ENCODE data around the gene KPTN. TPM values are rescaled to one million over a fixed set of nuclear protein-coding genes. Genes with fewer than 3 reads are reported as not detected.

Gene KPTN
- total RNA-seq, 1 donor from 2014 or later, result 8.7 TPM

DNA sequence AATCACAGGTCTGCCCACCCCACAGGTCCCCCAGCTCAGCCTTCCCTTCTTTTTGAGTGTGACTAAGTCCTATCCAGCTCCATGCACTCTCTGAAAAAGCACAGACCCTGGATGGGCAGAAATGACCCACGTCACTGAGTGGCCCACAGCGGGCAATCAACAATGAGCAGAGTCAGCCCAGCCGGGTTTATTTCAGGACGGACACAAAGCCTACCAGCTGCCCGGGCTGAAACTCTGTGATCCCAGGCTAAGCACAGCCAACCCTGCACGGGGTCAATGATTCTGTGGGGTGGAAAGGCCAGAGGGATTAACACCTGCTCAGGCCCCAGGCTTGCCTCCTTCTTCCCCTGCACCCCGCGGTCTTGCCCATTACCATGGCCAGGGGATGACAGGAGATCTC, 22.4 kb upstream of the KPTN start:
- Mint-ChIP-seq H3K4me1 (peaks cover 11% of the 10 kb centered on the region), H3K36me3 (ENCODE audit: low read depth) (peaks cover 44% of the 10 kb centered on the region), H3K9me3 (no peaks in the 10 kb centered on the region), H3K27ac (no peak overlapping the region), H3K4me3 (no peak overlapping the region), H3K27me3 (no peaks in the 10 kb centered on the region)
- ATAC-seq (ENCODE audit: low read depth), result no peak
- ChIA-PET CTCF (no interaction called here), POLR2A (interaction anchor here (0.7 kb wide), 1 partner anchor 23 kb away, joined by 9 read pairs; the partner anchor contains the start of gene KPTN)
- intact Hi-C loops (cut with micrococcal nuclease), result no loop called here
- DNase-seq, result no peak
- TF ChIP-seq, protein P1, sequence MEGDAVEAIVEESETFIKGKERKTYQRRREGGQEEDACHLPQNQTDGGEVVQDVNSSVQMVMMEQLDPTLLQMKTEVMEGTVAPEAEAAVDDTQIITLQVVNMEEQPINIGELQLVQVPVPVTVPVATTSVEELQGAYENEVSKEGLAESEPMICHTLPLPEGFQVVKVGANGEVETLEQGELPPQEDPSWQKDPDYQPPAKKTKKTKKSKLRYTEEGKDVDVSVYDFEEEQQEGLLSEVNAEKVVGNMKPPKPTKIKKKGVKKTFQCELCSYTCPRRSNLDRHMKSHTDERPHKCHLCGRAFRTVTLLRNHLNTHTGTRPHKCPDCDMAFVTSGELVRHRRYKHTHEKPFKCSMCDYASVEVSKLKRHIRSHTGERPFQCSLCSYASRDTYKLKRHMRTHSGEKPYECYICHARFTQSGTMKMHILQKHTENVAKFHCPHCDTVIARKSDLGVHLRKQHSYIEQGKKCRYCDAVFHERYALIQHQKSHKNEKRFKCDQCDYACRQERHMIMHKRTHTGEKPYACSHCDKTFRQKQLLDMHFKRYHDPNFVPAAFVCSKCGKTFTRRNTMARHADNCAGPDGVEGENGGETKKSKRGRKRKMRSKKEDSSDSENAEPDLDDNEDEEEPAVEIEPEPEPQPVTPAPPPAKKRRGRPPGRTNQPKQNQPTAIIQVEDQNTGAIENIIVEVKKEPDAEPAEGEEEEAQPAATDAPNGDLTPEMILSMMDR (IDR thresholded peaks at IDR 0.05), result no peak

DNA sequence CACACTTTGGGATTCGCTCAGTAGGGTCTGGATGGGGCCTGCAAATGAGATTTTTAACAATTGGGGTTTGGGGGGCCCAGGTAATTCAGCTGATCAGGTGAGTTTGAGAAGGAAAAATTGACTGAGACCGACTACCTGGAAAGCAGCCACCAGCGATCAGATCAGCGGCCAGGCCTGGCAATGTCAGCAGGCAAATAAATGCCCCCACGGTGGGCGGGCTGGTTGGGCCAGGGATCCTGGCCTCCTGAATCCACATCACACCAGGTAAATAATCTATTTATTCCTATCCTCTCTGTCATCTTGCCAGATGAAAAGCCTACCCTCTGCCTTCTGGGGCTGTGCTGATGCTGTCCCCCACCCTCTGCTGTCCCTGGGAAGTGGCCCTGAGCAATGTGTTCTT, 21.5 kb upstream of the KPTN start:
- Mint-ChIP-seq H3K27ac (no peak overlapping the region), H3K4me1 (peaks cover 8% of the 10 kb centered on the region), H3K9me3 (no peaks in the 10 kb centered on the region), H3K27me3 (no peaks in the 10 kb centered on the region), H3K36me3 (ENCODE audit: low read depth) (peaks cover 48% of the 10 kb centered on the region), H3K4me3 (no peak overlapping the region)
- CTCF ChIA-PET, result no interaction called here
- TF ChIP-seq, protein P1 (IDR thresholded peaks at IDR 0.05), result no peak
- POLR2A ChIA-PET, result no interaction called here
- no peak for DNase-seq
- no peak for ATAC-seq (ENCODE audit: low read depth)
- intact Hi-C loops (cut with micrococcal nuclease), result no loop called here

DNA sequence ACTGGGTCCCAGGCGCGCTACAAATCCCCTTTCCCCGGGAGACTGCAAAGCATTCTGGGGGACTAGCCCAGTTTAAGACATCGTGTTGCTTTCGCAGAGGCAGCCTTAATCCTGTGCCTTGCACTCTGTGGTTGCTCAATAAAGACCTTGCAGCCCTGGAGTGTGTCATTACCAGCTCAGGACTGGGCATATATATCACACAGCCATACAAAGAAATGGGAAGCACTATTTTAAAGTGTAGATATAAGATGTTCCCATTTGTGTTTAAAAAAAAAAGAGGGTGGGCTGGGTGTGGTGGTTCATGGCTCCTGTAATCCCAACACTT, 19.8 kb upstream of the KPTN start:
- intact Hi-C loops (cut with micrococcal nuclease), result no loop called here
- no peaks in the 10 kb centered on the region for H3K27me3 Mint-ChIP-seq
- no peak for DNase-seq
- no peaks in the 10 kb centered on the region for H3K4me1 Mint-ChIP-seq
- ATAC-seq (ENCODE audit: low read depth), result no peak
- no peak overlapping the region for H3K4me3 Mint-ChIP-seq
- CTCF ChIA-PET, result no interaction called here
- POLR2A ChIA-PET, result interaction anchor here (0.7 kb wide), 1 partner anchor 9 kb away, joined by 3 read pairs; no protein-coding TSS in a partner anchor
- peaks cover 56% of the 10 kb centered on the region for H3K36me3 Mint-ChIP-seq (ENCODE audit: low read depth)
- H3K27ac Mint-ChIP-seq, result no peak overlapping the region
- H3K9me3 Mint-ChIP-seq, result no peaks in the 10 kb centered on the region
- TF ChIP-seq, protein P1 (IDR thresholded peaks at IDR 0.05), result no peak

DNA sequence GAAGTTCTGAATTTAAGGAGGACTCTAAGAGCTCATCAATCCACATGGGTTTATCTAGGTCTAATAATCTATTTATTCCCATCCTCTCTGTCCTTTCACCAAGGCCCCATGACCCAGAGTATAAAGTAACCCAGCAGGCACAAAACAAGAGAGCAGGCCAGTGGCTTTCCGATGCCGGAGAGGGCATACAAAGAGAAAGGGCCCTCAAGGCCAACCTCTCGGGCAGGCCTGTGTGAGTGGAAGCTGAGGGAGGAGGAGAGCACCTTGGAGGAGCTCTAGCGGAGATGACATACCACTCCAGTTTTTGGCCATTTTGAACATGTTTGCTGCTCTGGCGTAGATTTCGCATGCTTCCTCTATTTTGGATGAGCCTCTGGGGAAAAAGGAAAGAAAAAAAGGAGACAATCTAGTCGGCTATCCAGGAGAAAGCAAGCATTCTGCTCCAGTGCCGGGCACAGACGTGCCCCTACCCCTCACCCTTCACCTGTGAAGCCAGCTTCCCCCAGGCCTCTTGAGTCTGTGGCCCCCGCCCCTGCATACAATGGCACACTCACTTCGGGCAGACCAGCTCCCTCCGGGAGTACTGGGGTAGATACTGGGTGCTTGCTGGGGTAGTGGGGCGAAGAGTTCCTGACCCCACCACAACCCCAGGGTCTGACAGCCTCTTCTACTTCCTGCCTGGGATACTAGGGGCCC, 19.3 kb upstream of the KPTN start:
- H3K27ac Mint-ChIP-seq, result no peak overlapping the region
- CTCF ChIA-PET, result interaction anchor here (1.6 kb wide), 1 partner anchor 13 kb away, joined by 4 read pairs; no protein-coding TSS in a partner anchor
- POLR2A ChIA-PET, result no interaction called here

More for the DNA sequence above, 19.3 kb upstream of the KPTN start:
- Mint-ChIP-seq H3K4me3 (no peak overlapping the region), H3K4me1 (no peaks in the 10 kb centered on the region), H3K36me3 (ENCODE audit: low read depth) (peaks cover 60% of the 10 kb centered on the region), H3K27me3 (no peaks in the 10 kb centered on the region), H3K9me3 (no peaks in the 10 kb centered on the region)
- TF ChIP-seq, protein P1 (IDR thresholded peaks at IDR 0.05), result no peak
- intact Hi-C loops (cut with micrococcal nuclease), result no loop called here
- no peak for ATAC-seq (ENCODE audit: low read depth)
- no peak for DNase-seq

Measured in activated B cell treated with CpG ODN at 0.5 μM for 24 hours (primary cell).